ENCODE measurements around the gene KDELR3. TPM values are rescaled to one million over a fixed set of nuclear protein-coding genes. Genes with fewer than 3 reads are reported as not detected.

The KDELR3 gene
- total RNA-seq, 1 donor from 2014 or later, result 39.3 TPM

- DNase-seq (ENCODE audit: extremely low spot score, unreplicated experiment), result no peak
- H3K27me3 Mint-ChIP-seq (ENCODE audit: unreplicated experiment), result no peaks in the 10 kb centered on the region
- TF ChIP-seq CTCF (IDR thresholded peaks at IDR 0.05), result no peak
- H3K36me3 Mint-ChIP-seq (ENCODE audit: unreplicated experiment), result no peaks in the 10 kb centered on the region
- H3K9me3 Mint-ChIP-seq (ENCODE audit: unreplicated experiment), result no peaks in the 10 kb centered on the region
- H3K27ac Mint-ChIP-seq (ENCODE audit: unreplicated experiment), result no peak overlapping the region
- no peaks in the 10 kb centered on the region for H3K4me1 Mint-ChIP-seq (ENCODE audit: unreplicated experiment)
- no peak overlapping the region for H3K4me3 Mint-ChIP-seq (ENCODE audit: unreplicated experiment)
Measured at GRCh38 chr22:38427465-38427864, 40.4 kb upstream of the KDELR3 start.

DNA sequence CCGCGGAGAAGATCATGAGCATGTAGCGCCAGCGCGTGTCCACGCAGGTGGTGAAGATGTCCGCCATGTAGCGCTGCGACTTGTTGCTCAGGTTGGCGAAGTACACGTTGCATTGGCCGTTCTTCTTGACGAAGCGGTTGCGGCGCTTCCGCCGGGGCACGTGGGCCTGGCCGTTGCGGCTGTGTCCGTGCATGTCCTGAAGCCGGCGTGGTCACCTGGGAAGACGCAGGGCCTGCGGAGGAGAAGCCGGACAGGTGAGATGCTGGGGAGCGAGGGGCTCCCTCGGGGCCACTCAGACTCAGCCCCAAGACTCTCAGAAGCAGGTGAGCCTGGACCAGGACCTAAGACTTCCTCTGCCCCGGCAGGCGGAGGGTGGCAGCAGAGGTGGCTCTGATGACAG, 40.0 kb upstream of the KDELR3 start:
- Mint-ChIP-seq H3K36me3 (ENCODE audit: unreplicated experiment) (no peaks in the 10 kb centered on the region), H3K27me3 (ENCODE audit: unreplicated experiment) (no peaks in the 10 kb centered on the region), H3K9me3 (ENCODE audit: unreplicated experiment) (no peaks in the 10 kb centered on the region), H3K4me1 (ENCODE audit: unreplicated experiment) (no peaks in the 10 kb centered on the region), H3K4me3 (ENCODE audit: unreplicated experiment) (no peak overlapping the region), H3K27ac (ENCODE audit: unreplicated experiment) (no peak overlapping the region)
- DNase-seq (ENCODE audit: extremely low spot score, unreplicated experiment), result no peak
- no peak for TF ChIP-seq CTCF (IDR thresholded peaks at IDR 0.05)

- H3K4me1 Mint-ChIP-seq (ENCODE audit: unreplicated experiment), result no peaks in the 10 kb centered on the region
- no peaks in the 10 kb centered on the region for H3K27me3 Mint-ChIP-seq (ENCODE audit: unreplicated experiment)
- H3K36me3 Mint-ChIP-seq (ENCODE audit: unreplicated experiment), result no peaks in the 10 kb centered on the region
- H3K9me3 Mint-ChIP-seq (ENCODE audit: unreplicated experiment), result no peaks in the 10 kb centered on the region
- TF ChIP-seq CTCF (IDR thresholded peaks at IDR 0.05), result no peak
- DNase-seq (ENCODE audit: extremely low spot score, unreplicated experiment), result no peak
- no peak overlapping the region for H3K4me3 Mint-ChIP-seq (ENCODE audit: unreplicated experiment)
- H3K27ac Mint-ChIP-seq (ENCODE audit: unreplicated experiment), result no peak overlapping the region
Measured at GRCh38 chr22:38428714-38429113, 39.2 kb upstream of the KDELR3 start.

DNA sequence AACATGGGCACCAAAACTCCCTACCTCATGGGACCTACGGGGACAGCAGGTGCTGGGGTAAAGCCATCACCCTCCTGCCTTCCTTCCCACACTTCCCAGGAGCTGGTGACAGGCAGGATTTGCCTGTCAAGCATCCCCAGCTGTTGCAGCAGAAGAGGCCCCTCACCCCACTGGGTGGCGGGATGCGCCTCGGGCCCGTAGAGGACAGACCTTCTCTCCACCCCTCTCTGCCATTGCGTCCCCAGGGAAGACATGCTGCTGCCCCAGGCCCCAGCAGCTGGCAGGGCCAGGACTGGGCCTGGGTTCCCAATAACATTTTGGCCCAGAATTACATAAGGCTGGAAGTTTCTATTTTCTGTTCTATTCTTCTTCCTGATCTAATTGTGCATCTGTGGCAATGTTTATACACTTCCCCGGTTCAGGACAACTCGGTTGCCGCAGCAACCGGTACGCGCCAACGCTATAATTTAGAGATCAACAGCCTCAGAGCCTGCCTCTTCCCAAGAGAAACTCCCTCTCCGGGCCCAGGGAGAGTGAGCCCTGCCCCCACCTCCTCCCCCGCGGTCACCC, 38.3 kb upstream of the KDELR3 start:
- Mint-ChIP-seq H3K27me3 (ENCODE audit: unreplicated experiment) (peaks cover 4% of the 10 kb centered on the region), H3K4me1 (ENCODE audit: unreplicated experiment) (no peaks in the 10 kb centered on the region), H3K36me3 (ENCODE audit: unreplicated experiment) (no peaks in the 10 kb centered on the region), H3K9me3 (ENCODE audit: unreplicated experiment) (no peaks in the 10 kb centered on the region), H3K4me3 (ENCODE audit: unreplicated experiment) (no peak overlapping the region), H3K27ac (ENCODE audit: unreplicated experiment) (no peak overlapping the region)
- TF ChIP-seq CTCF (IDR thresholded peaks at IDR 0.05), result no peak
- DNase-seq (ENCODE audit: extremely low spot score, unreplicated experiment), result no peak

DNA sequence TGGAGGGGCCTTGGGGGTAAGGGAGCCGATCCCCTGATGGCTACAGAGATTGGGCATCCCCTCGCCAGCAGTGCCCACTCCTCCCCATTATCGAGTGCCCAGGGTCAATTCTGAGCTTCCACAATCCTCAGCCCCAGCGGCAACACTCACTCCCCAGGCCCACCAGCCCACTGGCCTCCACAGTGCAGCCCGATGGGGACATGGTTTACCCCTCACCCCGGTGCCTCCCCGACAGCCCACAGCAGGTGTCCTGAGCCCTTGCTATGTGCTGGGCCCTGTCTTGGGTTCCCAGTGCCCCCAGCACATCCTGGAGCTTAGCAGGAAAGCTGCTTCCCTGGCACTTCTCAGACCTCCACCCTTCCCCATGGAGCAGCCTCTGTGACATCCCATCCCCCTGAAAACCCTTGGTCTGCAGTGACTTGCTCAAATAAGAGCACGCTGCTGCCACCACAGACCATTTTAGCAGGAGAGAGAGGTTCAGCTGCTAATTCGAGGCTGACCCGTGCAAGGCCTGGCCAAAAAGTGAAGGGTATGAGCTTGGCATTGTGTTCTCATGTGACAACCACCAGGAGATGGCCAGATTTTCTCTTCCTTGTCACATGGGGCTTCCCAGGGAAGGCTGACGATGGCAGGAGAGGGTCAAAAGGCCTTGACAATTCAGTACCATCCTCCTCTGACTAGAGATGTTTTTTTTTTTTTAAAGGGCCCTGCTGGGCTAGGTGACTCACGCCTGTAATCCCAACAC, 36.5 kb upstream of the KDELR3 start:
- no peak for TF ChIP-seq CTCF (IDR thresholded peaks at IDR 0.05)
- H3K36me3 Mint-ChIP-seq (ENCODE audit: unreplicated experiment), result no peaks in the 10 kb centered on the region
- H3K9me3 Mint-ChIP-seq (ENCODE audit: unreplicated experiment), result no peaks in the 10 kb centered on the region
- H3K4me3 Mint-ChIP-seq (ENCODE audit: unreplicated experiment), result no peak overlapping the region
- no peak overlapping the region for H3K27ac Mint-ChIP-seq (ENCODE audit: unreplicated experiment)
- peaks cover 5% of the 10 kb centered on the region for H3K27me3 Mint-ChIP-seq (ENCODE audit: unreplicated experiment)
- H3K4me1 Mint-ChIP-seq (ENCODE audit: unreplicated experiment), result no peaks in the 10 kb centered on the region
- DNase-seq (ENCODE audit: extremely low spot score, unreplicated experiment), result no peak

Measured in osteocyte (in vitro differentiated cells).